GM13976 (cell line): ENCODE results near the gene TNFRSF13B.
"Not testable (repeated sequence)": the region's sequence is repeated elsewhere in the genome, so short reads cannot be mapped to it uniquely, and the experiment has no call there.

ENCODE experiments used
- DNase-seq: peaks from one replicate; pipeline ENCODE4 v3.0.0; 2012; ENCODE audit warnings: low spot score
- in situ Hi-C: fragments of 300-500 bp; cut with MboI; formaldehyde crosslinking; loops from one replicate; pipeline ENCODE4 v1.12.0; 2022; ENCODE audit warnings: low sequenced_read_pairs, mixed read lengths, inconsistent platforms; ENCODE audit not compliant: unreplicated experiment
- TF ChIP-seq, protein P1 (sequence below): IDR thresholded peaks from 2 replicates; pipeline ENCODE4 v1.5.1; 2012; ENCODE audit warnings: borderline replicate concordance, mild to moderate bottlenecking; ENCODE audit not compliant: insufficient read depth; ENCODE audit errors: extremely low read depth, missing control alignments, control extremely low read depth

TNFRSF13B gene

GRCh38 chr17:17018021-17018441 is 46.1 kb upstream of the TNFRSF13B start:
- TF ChIP-seq, protein P1, sequence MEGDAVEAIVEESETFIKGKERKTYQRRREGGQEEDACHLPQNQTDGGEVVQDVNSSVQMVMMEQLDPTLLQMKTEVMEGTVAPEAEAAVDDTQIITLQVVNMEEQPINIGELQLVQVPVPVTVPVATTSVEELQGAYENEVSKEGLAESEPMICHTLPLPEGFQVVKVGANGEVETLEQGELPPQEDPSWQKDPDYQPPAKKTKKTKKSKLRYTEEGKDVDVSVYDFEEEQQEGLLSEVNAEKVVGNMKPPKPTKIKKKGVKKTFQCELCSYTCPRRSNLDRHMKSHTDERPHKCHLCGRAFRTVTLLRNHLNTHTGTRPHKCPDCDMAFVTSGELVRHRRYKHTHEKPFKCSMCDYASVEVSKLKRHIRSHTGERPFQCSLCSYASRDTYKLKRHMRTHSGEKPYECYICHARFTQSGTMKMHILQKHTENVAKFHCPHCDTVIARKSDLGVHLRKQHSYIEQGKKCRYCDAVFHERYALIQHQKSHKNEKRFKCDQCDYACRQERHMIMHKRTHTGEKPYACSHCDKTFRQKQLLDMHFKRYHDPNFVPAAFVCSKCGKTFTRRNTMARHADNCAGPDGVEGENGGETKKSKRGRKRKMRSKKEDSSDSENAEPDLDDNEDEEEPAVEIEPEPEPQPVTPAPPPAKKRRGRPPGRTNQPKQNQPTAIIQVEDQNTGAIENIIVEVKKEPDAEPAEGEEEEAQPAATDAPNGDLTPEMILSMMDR = no peak
- in situ Hi-C loops = no loop called here
- DNase-seq = no peak

DNA sequence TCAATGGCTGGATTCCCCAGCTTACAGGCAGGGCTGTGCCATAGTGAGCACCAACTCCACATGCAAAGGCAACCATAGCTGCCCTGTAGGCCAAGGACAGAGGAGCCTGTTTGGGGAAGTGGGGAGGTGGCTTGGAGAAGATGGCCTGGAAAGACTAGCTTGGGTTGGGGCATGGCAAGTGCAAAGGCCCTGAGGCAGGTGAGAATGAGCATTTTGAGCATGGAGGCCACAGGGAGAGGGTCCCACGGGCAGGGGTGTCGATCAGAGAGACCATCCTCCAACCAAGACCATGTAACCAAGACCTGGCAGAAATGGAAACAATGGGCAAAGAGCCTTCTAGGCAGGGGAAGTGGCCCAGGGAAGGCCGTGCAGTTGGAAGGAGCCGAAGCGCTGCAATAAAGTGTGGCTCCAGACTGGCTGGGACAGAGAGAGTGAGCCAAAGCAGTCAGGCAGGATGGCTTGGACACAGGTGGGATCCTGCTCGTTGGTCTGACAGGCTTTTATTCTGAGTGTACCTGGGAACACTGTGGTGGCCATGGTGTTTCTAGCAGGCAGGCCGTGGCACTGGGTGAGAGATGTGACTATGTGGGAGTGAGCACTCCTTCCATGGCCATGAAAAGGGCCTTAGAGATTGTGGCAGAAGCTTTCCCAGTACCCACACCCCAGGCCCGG is 45.6 kb upstream of the TNFRSF13B start:
- in situ Hi-C loops = no loop called here
- TF ChIP-seq, protein P1 = no peak
- DNase-seq = no peak

GRCh38 chr17:17016199-17017197 is 44.6 kb upstream of the TNFRSF13B start:
- DNase-seq, in situ Hi-C loops: not testable (repeated sequence)

- DNase-seq = no peak
- in situ Hi-C loops = no loop called here
- TF ChIP-seq, protein P1 = no peak
These were observed 43.3 kb upstream of the TNFRSF13B start for GRCh38 chr17:17015230-17015629.

DNA sequence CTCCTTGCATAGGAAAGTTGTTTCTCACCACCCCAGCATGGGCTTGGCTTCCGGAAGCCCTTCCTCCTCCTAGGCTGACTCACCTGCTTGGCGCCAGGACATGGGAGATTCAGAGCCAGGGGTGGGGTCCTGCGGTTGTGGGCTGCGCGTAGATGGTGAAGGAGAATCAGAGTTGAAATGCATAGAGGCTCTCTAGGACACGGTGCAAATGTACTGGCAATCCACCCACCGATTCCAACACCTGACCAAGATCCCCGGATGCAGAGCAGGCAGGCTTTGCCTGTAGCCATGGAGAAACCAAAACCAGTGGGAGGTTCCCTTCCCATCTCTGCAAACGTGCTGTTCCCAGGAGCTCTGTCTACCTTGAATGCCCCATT is 42.8 kb upstream of the TNFRSF13B start:
- in situ Hi-C loops, DNase-seq: not testable (repeated sequence)

DNA sequence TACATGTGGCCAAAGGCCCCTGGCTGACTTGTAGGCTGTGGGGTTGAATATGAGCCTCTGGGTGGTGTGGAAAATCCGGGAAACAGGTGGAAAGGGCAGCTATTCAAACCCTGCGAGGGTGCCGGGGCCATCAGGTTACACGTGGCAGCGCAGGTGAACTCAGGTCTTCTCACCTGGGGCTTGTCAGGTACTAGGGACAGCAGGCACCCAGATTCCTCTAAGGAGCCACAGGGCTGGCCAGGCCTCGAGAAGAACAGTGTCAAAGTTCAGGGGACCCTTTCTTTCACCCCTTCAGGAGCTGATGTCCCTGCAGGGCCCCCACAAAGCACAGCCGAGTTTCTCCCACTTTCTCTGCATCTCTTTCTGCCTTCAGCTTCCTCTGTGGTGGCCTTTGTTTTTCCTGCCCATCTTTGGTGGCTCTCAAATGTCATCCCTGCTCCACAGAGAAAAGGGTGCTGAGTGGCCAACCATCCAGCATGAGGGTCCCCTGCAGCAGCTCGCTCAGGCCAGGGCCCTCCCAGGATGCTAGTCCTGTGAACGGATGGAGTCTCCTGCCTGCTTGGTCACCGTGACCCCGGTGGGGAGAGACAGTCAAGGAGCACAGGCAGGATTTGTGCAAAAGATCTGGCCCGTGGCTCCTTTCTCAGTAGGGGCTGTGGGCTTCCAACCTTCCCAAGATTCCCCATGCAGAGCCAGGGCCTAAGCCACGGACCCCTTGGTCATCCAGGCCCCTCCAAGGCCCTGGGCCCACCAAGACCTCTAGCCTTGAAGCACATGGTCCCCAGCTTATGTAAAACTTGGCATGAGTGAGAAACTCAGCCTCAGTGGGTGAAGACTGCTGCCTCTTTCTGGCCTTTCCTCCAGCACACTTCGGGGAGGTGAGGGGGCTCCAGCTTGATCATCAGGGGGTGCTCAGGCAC is 42.2 kb upstream of the TNFRSF13B start:
- in situ Hi-C loops, DNase-seq: not testable (repeated sequence)

- in situ Hi-C loops, DNase-seq: not testable (repeated sequence)
These were observed 39.4 kb upstream of the TNFRSF13B start for GRCh38 chr17:17011043-17011907.

DNA sequence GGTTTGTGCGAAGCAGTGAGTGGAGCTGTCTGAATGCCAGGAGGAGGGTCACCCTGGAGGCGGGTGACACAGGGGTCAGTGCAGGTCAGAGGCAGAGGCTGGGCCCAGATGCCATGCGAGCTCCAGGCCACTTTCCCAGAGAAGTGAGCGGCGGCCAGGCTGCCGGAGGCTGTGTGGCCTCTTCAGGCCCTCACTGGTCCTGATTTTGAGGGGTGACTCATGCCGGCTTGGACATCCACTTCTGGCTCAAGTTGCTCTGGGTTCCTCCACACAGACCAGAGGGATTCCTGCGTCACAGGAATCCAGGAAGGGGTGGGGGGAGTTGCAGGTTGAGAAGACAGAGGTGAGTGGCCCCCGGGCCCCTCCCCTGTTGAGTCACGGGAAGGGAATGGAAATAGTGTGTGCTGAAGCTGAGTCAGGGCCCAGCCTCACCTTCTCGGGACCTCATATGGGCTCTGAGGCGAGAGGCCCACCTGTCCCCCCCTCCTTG is 38.7 kb upstream of the TNFRSF13B start:
- in situ Hi-C loops, DNase-seq: not testable (repeated sequence)

- in situ Hi-C loops, DNase-seq: not testable (repeated sequence)
These were observed 38.1 kb upstream of the TNFRSF13B start for GRCh38 chr17:17009972-17010371.

DNA sequence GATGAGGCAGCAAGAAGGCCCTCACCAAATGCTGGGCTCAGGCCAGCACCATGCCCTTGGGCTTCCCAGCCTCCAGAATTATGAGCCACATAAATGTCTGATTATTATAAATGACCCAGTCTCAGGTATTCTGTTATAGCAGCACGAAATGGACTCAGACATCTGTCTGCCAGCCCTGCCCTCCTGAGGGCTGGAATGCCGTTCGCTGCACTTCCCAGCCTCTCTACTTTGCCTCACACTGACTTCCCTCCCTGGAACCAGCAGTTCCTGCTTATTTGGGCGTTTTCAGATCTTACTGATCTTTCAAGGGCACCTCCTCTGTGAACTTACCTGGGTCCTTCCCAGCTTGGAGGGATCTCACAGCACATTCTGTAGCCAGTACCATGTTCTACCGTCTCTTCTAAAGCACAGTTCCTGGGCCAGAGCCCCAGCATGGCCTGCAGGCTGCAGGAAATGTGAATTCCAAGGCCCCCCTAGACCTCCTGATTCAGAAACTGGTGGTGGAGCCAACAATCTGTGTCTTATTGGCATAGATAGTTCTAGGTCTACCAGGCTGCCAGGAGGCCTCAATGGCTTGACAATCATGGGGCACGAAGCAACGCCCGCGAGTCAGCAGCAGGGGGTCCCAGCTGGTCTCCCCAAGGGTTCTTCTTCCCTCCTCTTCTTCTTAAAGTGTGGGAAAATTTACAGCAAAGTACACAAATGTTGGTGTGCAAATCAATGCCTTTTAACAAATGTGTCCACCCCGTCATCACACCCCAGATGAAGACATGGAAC is 36.9 kb upstream of the TNFRSF13B start:
- DNase-seq, in situ Hi-C loops: not testable (repeated sequence)

DNA sequence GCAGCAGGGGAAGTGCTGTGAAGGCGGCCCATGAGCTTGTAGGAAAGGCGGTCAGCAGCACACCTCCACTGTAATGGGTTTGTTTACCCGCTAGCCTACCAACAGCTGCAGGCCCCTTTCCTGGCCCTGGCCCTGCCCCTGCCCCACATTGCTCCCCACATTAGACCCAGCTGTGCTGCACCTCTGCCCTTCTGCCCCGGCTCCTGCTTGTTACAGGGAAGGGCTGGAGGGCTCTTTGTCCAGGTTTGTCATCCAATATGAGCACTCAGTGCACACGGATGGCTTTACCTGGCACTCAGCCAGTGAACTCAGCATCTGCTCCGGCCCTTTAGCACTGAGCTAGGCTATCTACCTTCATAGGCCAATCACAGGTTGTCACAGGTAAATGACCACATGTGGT is 36.0 kb upstream of the TNFRSF13B start:
- DNase-seq, in situ Hi-C loops: not testable (repeated sequence)

DNA sequence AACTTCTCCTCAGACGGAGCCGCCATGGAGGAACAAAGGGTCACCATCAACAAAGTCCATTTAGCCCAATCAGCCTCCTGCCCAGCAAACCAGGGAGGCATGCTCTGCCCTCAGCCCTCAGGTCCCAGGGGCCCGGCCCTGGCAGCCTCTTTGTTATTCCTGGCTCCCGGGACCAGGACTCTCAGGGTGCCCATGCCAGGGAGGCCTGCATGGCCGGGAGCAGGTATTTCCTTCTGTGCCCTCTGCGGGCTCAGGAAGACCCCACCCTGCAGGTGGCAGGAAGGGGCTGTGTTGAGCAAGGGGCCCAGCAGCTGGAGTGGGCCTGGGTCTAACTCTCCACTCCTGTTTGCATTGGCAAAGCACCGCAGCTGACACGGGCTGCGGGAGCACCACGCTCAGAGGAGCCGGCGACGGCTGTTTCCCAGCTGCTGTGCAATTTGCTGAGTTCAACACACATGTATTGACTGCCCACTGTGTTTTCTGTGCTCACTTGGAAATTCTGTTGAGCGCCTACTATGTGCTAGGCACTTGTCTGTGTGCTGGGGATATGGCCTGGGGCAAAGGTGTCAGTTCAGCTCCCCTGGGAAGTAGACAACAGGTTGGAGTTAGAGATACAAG is 33.2 kb upstream of the TNFRSF13B start:
- DNase-seq, in situ Hi-C loops: not testable (repeated sequence)
